Occipital lobe (tissue), 2 donors: ENCODE data around the gene COX7A1. TPM values are rescaled to one million over a fixed set of nuclear protein-coding genes. Genes with fewer than 3 reads are reported as not detected.
"Not testable (repeated sequence)": the region's sequence is repeated elsewhere in the genome, so short reads cannot be mapped to it uniquely, and the experiment has no call there.

Source experiments
- DNase-seq: peaks from one replicate; lab custom pipeline; 2025; lab: John Stamatoyannopoulos, UW
- total RNA-seq: library from RNA; depleted of rRNA; stranded (reverse); fragments of >200 nt; gene quantifications from one replicate; pipeline ENCODE4 v1.2.3, GENCODE V29; 2014

Gene COX7A1
- 3.9 TPM for total RNA-seq

DNA sequence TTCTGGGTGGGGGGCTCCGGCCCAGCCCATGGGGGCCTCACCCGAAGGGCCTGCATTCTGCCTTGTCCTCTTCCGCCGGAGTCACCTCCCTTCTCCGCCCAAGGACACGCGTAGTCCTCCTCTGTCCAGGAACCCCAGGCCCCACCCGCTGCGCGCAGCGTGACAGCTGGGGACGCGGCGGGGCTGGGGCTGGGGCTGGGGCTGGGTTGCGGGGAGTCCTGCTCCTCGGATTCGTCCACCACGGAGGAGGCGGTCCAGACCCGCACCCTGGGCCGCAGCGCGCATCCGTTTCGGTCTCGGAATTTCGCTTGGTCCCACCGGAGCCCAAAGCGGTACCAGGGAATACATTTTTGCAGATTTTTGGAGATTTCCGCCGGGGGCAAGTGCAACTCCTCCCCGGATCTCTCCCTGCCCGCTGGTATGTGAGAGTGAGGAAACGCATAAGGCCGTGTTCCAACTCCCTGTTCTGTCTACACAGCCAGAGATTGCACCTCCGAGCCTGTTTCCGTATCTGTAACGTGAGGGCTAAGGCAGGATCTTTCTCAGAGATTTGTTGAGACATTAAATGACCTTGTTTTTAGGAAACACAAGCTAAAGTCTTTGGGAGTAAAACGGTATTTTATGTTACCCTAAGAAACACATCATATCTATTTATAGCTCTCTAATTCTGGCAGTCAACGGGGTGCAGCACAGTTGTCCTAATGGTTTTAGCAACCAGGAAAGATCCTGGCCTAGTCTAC is at the start of gene COX7A1:
COX7A1 (minus strand) TSS at position 96 of the 740 bp plus-strand sequence; CDS start at position 56, 40 bp downstream.
- DNase-seq = no peak

DNA sequence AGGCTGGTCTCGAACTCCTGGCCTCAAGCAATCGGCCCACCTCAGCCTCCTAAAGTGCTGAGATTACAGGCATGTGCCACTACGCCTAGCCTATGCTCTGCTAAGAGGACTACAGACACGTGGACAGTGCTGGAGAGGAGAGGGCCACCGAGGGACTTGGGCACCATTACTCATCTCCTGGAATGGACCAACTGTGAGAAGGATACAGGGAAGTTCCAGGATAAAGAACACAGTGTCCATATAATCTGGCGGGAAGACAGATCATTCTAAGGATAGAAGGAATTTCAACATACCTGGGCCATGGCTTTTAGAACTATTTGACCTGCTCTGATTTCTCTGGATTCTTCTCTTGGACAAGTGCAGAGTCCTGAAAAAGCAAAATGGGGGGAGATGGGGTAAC is 49.4 kb upstream of the COX7A1 start:
- no peak for DNase-seq

DNA sequence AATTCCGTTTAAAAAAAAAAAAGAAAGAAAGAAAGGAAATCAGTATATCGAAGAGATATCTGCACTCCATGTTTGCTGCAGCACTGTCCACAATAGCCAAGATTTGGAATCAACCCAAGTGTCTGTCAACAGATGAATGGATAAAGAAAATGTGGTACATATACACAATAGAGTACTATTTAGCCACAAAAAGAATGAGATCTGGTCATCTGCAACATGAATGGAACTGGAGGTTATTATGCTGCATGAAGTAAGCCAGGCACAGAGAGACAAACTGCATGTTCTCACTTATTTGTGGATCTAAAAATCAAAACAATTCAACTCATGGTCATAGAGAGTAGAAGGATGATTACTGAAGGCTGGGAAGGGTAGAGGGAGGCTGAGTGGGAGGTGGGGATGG is 45.9 kb upstream of the COX7A1 start:
- peak; percentile 15 for DNase-seq

DNA sequence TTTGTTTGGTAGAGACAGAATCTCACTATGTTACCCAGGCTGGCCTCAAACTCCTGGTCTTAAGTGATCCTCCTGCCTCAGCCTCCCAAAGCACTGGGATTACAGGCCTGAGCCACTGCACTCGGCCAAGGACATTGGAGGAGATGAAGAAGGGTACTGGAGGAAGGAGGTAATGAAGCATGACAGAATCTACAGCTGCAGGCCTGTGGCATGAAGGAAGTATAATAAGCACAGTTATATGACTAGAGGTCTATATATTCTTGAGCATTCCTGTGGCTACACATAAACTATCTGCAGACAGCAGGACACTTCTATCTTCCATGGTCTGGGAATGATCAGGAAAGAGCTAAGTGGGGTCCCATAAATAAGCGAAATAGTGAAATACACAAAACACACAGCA is 44.0 kb upstream of the COX7A1 start:
- no peak for DNase-seq

DNA sequence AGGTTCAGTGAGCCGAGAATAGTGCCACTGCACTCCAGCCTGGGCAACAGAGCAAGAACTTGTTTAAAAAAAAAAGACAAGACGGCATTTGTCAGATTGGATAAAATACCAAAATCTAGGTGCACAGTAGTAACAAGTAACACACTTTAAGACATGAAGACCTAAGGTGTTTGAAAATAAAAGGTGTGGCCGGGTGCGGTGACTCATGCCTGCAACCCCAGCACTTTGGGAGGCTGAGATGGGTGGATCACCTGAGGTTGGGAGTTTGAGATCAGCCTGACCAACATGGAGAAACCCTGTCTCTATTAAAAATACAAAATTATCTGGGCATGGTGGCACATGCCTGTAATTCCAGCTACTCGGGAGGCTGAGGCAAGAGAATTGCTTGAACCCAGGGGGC is 34.5 kb upstream of the COX7A1 start:
- not testable (repeated sequence) for DNase-seq

DNA sequence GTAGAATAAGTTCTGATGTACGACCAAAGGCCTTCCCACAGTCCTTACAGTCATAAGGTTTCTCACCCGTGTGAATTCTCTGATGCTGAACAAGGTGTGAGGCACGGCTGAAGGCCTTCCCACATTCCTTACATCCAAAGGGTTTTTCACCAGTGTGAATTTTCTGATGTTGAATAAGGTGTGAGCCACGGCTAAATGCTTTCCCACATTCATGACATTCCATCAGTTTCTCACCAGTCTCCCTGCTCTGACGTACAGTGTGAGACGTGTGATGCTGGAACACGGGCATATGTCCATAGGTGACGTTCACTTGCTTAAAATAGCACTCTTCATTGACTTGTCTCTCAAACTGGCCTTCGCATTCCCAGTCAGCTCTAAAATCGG is 31.0 kb upstream of the COX7A1 start:
- no peak for DNase-seq

DNA sequence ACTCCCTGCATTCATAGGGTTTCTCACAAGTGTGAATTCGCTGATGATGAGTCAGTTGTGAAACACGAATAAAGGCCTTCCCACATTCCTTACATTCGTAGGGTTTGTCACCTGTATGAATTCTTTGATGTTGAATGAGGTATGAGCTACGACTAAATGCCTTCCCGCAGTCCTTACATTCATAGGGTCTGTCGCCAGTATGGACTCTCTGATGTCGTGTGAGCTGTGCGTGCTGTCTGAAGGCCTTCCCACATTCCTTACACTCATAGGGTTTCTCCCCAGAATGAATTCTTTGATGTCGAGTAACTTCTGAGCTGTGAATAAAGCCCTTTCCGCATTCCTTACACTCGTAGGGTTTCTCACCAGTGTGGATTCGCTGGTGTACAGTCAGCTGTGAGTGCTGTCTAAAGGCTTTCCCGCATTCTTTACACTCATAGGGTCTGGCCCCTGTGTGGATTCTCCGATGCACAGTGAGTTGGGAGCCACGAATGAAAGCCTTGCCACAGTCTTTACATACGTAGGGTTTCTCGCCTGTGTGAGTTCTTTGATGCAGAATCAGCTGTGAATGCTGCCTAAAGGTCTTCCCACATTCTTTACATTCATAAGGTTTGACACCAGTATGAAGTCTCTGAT is 30.5 kb upstream of the COX7A1 start:
- DNase-seq = no peak

DNA sequence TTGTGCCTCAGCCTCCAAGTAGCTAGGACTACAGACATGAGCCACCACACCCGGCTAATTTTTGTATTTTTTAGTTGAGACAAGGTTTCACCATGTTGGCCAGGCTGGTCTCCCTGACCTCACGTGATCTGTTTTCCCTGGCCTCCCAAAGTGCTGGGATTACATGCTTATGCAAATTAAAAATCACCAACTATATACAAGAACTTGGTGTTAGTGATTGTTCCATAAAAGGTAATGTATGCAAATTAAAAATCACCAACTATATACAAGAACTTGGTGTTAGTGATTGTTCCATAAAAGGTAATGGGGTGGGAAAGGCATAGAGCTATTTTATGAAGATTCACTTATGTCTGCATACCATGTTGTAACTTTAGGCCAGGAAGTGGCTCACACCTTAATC is 26.8 kb upstream of the COX7A1 start:
- not testable (repeated sequence) for DNase-seq

DNA sequence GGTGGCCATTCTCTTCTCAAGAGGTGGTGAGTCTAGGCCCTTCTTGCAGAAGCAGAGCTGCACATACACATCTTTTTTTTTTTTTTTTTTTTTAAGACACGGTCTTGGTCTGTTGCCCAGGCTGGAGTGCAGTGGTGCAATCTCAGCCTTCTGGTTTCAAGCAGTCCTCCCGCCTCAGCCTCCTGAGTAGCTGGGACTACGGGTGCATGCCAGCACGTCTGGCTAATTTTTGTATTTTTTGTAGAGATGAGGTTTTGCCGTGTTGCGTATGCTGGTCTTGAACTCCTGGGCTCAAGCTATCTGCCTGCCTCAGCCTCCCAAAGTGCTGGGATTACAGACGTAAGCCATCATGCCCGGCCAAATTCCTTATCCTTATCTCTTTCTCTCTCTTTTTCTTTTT is 21.6 kb upstream of the COX7A1 start:
- not testable (repeated sequence) for DNase-seq

DNA sequence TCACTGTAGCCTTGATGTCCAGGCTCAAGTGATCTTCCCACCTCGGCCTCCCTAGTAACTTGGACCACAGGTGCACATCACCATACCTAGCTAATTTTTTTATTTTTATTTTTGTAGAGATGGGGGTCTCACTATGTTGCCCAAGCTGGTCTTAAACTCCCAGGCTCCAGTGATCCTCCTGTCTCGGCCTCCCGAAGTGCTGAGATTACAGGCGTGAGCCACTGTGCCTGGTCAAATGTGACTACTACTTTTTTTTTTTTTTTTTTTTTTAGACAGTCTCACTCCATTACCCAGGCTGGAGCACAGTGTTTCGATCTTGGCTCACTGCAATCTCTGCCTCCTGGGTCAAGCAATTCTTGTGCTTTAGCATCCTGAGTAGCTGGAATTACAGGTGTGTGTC is 20.6 kb upstream of the COX7A1 start:
- DNase-seq = no peak

DNA sequence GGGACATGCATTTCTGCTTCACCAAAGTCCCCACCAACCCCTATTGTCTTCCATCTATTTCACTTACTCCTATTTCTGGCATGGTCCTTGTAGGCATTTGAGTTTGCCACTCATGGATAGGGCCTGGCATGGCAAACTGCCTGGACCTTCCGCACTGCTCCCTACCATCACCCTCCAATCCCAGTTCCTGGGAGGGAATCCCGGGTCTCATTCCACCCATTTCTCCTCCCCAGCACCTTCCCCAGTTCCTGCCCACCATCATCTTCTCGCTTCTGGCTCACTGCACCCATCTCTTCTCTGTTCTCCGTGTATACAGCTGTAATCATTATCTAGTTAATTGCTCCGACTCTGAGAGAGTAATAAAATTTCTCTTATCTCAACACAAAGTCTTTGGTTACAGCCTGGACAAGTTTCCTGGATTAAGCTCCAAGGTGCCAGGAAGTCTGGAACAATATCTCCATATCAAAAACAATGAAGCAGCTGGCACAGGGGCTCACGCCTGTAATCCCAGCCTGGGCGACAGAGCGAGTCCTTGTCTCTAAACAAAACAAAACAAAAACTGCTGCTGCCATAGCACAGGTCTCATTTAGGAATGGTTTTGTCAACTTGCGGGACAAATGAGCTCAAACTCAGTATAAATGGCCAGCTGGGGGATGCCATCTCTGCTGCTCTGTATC is 17.0 kb upstream of the COX7A1 start:
- no peak for DNase-seq

DNA sequence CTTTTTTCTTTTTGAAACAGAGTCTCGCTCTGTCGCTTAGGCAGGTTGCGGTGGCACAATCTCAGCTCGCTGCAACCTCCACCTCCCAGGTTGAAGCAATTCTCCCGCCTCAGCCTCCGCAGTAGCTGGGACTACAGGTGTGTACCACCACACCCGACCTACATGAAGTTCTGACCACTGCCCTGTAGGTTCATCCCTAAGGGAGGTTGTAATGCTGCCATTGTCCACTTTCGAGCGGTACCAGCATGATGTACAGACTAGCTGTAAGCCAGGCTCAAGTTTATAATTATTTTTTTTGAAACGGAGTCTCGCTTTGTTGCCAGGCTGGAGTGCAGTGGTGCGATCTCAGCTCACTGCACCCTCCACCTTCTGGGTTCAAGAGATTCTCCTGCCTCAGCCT is 11.6 kb upstream of the COX7A1 start:
- DNase-seq = no peak

DNA sequence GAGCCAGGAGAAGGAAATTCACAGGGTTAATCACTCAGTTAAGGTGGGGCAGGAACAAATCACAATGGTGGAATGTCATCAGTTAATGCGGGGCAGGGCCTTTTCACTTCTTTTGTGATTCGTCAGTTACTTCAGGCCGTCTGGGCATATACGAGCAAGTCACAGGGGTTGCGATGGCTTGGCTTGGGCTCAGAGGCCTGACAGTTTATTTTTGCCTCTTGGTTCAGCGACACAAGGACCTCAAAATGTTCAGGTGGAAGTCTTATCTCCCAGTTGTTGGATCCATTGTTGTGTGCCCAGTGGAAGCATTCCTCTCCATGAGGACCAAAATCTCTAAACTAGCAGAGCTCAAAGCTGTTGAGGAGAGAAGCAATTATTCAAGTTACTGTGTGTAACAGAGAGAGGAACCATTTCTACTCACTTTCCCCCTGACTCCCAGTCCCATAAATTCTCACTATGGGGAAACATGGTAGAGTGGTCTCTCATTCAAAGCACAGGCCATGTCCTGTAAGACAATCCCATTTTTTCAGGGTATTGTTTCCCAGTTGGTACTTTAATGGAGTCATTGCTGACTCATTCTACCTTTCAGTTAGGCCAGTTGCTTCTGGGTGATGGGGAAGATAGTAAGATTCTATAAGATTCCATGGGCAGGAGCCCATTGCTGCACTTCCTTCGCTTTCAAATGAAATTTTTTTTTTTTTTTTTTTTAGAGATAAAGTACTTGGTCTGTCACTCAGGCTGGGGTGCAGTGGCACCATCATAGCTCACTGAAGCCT is 8.8 kb upstream of the COX7A1 start:
- DNase-seq = no peak

DNA sequence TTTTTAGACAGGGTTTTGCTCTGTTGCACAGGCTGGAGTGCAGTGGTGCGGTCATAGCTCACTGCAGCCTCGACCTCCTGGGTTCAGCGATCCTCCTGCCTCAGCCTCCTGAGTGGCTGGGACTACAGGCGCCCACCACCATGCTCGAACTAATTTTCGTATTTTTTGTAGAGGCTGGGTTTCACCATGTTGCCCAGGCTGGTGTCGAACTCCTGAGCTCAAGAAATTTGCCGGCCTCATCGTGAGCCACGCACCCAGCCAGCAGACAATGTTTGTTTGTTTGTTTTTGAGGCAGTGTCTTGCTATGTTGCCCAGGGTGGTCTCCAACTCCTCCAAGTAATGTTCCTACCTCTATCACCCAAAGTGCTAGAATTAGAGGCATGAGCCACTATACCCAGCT is 879 bp upstream of the COX7A1 start:
- no peak for DNase-seq

DNA sequence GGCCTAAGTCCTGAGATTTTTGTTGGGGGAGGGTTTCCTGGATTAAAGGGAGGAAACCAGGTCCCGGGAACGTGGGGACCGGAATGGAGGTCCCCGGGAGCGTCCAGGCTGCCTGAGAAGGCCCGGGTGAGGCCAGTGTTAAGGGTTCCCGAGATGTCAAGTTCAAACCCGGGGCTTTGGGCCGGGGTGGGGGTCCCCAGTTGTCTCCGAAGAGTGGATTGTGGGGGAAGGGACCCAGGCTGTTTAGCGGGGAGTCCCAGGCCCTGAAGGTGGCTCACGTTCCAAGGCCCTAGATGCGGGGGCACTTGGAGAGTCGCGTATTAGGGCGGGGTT is 262 bp downstream of the COX7A1 start:
- DNase-seq = no peak

DNA sequence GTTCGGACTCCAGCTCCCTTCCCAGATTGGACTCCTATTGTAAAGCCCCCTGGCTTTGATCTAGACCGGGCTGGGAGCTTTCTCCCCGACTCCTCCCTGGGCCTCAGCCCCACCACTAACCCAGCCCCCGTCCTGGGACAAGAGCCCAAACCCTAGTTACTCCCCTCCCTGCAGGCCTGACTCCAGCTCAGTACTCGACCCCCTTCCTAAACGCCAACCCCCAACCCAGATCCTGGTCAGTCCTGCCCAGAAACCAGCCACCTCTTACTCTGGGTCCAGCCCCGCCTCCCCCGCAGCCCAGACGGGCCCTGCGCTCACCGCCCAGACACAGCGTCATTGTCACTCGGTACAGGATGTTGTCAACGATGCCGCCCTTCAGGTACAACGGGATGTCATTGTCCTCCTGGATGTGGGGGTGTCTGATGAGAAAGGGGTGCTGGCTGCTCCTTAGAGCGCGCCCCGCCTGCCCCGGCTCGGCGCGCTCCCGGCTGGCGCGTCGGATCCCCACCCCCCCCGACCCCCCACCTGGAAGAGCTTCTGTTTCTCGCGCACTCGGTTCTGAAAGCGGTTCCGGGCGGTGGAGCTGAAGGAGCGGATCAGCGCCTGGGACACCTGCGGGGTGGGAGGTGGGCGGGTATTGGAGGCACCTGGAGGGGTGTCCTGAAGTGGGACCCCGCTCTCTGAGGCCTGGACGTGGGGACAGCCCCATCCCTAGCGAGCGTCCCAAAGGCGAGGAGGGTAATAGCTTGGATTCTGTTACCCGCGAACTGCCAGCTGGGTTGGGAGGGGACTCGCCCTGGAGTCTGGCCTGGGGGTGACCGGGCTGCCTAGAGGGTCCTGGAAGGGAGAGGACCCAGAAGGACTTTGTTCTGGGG is 866 bp downstream of the COX7A1 start:
- no peak for DNase-seq

DNA sequence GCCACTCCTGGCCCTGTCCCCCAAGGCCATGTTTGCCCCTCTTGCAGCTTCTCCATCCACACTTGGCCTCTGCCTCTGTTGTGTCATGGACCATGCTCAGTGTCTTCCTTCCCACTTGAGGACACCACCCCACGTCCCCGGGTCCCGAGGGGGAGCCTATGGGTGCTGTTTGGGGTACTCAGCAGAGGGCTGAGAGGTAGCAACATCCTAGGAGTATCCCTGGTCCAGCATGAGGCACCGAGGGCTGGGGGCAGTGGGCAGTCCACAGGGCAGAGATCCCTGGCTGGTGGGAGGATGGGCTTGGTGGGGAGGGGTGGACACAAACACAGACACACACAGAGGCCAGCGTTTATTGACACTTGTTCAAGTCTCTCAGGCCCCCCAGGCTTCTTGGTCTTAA is 1.7 kb downstream of the COX7A1 start:
- DNase-seq = no peak

DNA sequence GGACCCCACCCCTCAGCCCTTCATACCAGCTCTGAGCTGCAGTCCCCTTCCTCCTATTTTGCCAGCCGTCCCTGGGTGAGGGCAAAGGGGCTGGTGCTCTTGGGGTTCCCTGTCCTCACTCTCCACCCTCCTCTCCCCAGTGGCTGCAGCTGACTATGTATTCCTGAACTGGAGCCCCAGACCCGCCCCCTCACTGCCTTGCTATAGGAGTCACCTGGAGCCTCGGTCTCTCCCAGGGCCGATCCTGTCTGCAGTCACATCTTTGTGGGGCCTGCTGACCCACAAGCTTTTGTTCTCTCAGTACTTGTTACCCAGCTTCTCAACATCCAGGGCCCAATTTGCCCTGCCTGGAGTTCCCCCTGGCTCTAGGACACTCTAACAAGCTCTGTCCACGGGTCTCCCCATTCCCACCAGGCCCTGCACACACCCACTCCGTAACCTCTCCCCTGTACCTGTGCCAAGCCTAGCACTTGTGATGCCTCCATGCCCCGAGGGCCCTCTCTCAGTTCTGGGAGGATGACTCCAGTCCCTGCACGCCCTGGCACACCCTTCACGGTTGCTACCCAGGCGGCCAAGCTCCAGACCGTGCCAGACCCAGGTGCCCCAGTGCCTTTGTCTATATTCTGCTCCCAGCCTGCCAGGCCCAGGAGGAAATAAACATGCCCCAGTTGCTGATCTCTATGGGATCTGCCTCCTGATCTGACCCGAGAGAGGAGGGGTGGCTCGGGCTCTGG is 2.4 kb downstream of the COX7A1 start:
- DNase-seq = no peak

DNA sequence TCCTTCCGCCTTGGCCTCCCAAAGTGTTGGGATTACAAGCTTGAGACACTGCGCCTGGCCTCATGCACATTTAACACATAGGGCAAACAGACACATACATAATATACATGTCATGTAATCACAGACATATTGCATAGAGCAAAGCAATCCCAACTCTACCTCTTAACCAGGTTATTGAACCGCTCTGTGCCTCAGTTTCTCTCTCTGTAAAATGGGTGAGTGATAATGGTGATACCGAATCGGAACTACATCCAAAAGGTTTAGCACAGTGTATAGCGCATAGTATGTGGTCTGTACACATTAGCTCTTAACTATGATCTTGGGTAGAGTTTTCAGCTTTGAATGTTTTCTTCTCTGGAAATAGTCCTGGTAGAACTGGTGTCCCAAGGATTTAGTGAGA is 7.6 kb downstream of the COX7A1 start:
- no peak for DNase-seq

DNA sequence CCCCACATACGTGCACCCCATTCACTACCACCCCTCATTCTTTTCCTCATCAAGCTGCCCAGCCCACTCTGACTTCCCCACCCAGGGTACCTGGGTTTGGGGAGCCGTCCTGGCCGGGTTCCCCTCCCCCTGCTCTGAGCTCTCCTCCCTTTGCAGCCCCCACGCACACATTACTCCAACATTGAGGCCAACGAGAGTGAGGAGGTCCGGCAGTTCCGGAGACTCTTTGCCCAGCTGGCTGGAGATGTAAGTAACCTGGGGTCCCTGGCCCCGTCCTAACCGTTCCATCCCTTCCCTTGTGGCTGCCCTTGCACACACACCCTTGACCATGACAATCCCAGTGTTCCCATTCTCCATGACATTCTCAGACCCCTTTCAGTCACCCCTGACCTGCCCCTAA is 9.8 kb downstream of the COX7A1 start:
- no peak for DNase-seq

DNA sequence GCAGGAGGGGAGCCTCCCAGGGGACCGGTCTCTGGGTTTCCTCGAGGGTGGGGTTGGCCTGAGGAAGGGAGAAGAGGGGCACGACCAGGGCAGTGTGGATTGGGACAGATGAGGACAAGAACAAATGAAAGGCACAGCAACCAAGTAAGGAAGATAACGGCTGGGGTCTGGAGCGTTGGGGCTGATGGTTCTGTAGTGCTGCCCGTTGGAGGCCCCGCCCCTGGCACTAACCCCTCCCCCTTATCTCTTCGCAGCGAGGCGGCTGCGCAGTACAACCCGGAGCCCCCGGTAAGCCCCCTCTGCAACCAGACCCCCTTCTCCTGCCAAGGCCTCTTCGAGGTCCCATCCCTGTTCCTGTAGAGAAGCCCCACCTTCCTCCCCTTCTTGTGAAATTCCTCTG is 10.2 kb downstream of the COX7A1 start:
- no peak for DNase-seq
